Keratinocyte (primary cell): ENCODE results near the gene RIBC1. TPM values are rescaled to one million over a fixed set of nuclear protein-coding genes. Genes with fewer than 3 reads are reported as not detected.

Experiments used
- DNase-seq: peaks from one replicate; pipeline ENCODE4 v3.0.0-alpha.2; 2011; ENCODE audit warnings: low read depth, missing footprints, low spot score
- FAIRE-seq: peaks from 2 replicates; lab custom pipeline; 2011; peaks lifted over from hg19 to GRCh38; lab: Jason Lieb, UNC
- H2AFZ ChIP-seq: 2 replicates; pipeline ENCODE4 v1.6.0; 2012; ENCODE audit warnings: low read length, control low read depth, inconsistent platforms; ENCODE audit not compliant: control insufficient read depth
- H3K27ac ChIP-seq: 2 replicates; pipeline ENCODE4 v1.5.1; 2011; ENCODE audit warnings: low read length; ENCODE audit not compliant: control insufficient read depth, insufficient read depth
- H3K27me3 ChIP-seq: 3 replicates; pipeline ENCODE4 v1.6.0; 2011; ENCODE audit warnings: low read length; ENCODE audit not compliant: control insufficient read depth, insufficient read depth; ENCODE audit errors: extremely low read depth
- H3K36me3 ChIP-seq, 2 experiments: 2 replicates in 1 of 2; 3 replicates in 1 of 2; pipeline ENCODE4 v1.5.1; 2011; ENCODE audit warnings: low read length in 2 of 2, mild to moderate bottlenecking in 1 of 2; ENCODE audit not compliant: control insufficient read depth in 2 of 2, insufficient read depth in 2 of 2; ENCODE audit errors: extremely low read depth in 1 of 2
- H3K4me1 ChIP-seq: 3 replicates; pipeline ENCODE4 v1.5.1; 2011; ENCODE audit warnings: low read length; ENCODE audit not compliant: control insufficient read depth, insufficient read depth; ENCODE audit errors: extremely low read depth
- H3K4me2 ChIP-seq: 3 replicates; pipeline ENCODE4 v1.6.0; 2011; ENCODE audit warnings: low read depth, low read length; ENCODE audit not compliant: control insufficient read depth, insufficient read depth; ENCODE audit errors: extremely low read depth
- H3K4me3 ChIP-seq, 3 experiments: fragments of 200-600 bp in 1 of 3; sonication (generic) in 1 of 3; 2 replicates in 2 of 3; 3 replicates in 1 of 3; pipeline ENCODE4 v1.5.1; 2011 to 2016; ENCODE audit warnings: low read length in 3 of 3, mild to moderate bottlenecking in 3 of 3, control low read depth in 2 of 3, inconsistent platforms in 1 of 3, low read depth in 1 of 3, mixed read lengths in 1 of 3, mixed run types in 1 of 3, moderate library complexity in 1 of 3; ENCODE audit not compliant: control insufficient read depth in 2 of 3, insufficient read depth in 2 of 3; ENCODE audit errors: extremely low read depth in 1 of 3
- H3K79me2 ChIP-seq: 2 replicates; pipeline ENCODE4 v1.6.0; 2012; ENCODE audit warnings: low read length; ENCODE audit not compliant: control insufficient read depth, insufficient read depth
- H3K9ac ChIP-seq: 3 replicates; pipeline ENCODE4 v1.6.0; 2011; ENCODE audit warnings: low read length; ENCODE audit not compliant: control insufficient read depth, insufficient read depth; ENCODE audit errors: extremely low read depth
- H3K9me1 ChIP-seq: 3 replicates; pipeline ENCODE4 v1.6.0; 2011; ENCODE audit warnings: low read length; ENCODE audit not compliant: control insufficient read depth, insufficient read depth; ENCODE audit errors: extremely low read depth
- H3K9me3 ChIP-seq: 2 replicates; pipeline ENCODE4 v1.5.1; 2012; ENCODE audit warnings: low read depth, low read length; ENCODE audit not compliant: control insufficient read depth
- H4K20me1 ChIP-seq: 3 replicates; pipeline ENCODE4 v1.6.0; 2011; ENCODE audit warnings: low read length; ENCODE audit not compliant: control insufficient read depth, insufficient read depth; ENCODE audit errors: extremely low read depth
- EZH2 ChIP-seq: IDR thresholded peaks from one replicate; pipeline ENCODE4 v1.6.1; 2012; ENCODE audit warnings: inconsistent platforms, mild to moderate bottlenecking, low read length, moderate library complexity
- dilution Hi-C: fragments of 300-500 bp; cut with MboI; formaldehyde crosslinking; loops from one replicate; pipeline ENCODE4 v1.7.0; 2020; ENCODE audit warnings: low sequenced_read_pairs; ENCODE audit not compliant: extremely low pct_ligation_motif_present
- polyA plus RNA-seq, 5 experiments: library from polyadenylated mRNA; depleted of rRNA in 3 of 5; stranded (reverse) in 3 of 5; stranded (forward) in 1 of 5; unstranded in 1 of 5; fragments of >200 nt; gene quantifications; 1 replicate in 1 of 5; 2 replicates in 3 of 5; 3 replicates in 1 of 5; pipeline versions ENCODE4 v1.2.1 to v1.2.3, GENCODE V29; 2011 to 2012; ENCODE audit warnings: missing spikeins in 2 of 5, low read depth in 1 of 5, low replicate concordance in 1 of 5
- TF ChIP-seq, protein P1 (sequence below), 3 experiments: IDR thresholded peaks in 1 of 3; conservative IDR thresholded peaks in 1 of 3; optimal IDR thresholded peaks in 1 of 3; 2 replicates in 2 of 3; 3 replicates in 1 of 3; pipeline versions ENCODE3 to v1.5.1; 2011; ENCODE audit warnings: low read length in 3 of 3, mild to moderate bottlenecking in 3 of 3, moderate library complexity in 2 of 3, control low read depth in 1 of 3, inconsistent platforms in 1 of 3; ENCODE audit not compliant: insufficient read depth in 2 of 3; ENCODE audit errors: extremely low read depth in 1 of 3

The RIBC1 gene
- polyA plus RNA-seq, 1 donor (not counting 4 experiments of a cell fraction or from before 2014, with no cell fraction given) = 0.42 TPM

DNA sequence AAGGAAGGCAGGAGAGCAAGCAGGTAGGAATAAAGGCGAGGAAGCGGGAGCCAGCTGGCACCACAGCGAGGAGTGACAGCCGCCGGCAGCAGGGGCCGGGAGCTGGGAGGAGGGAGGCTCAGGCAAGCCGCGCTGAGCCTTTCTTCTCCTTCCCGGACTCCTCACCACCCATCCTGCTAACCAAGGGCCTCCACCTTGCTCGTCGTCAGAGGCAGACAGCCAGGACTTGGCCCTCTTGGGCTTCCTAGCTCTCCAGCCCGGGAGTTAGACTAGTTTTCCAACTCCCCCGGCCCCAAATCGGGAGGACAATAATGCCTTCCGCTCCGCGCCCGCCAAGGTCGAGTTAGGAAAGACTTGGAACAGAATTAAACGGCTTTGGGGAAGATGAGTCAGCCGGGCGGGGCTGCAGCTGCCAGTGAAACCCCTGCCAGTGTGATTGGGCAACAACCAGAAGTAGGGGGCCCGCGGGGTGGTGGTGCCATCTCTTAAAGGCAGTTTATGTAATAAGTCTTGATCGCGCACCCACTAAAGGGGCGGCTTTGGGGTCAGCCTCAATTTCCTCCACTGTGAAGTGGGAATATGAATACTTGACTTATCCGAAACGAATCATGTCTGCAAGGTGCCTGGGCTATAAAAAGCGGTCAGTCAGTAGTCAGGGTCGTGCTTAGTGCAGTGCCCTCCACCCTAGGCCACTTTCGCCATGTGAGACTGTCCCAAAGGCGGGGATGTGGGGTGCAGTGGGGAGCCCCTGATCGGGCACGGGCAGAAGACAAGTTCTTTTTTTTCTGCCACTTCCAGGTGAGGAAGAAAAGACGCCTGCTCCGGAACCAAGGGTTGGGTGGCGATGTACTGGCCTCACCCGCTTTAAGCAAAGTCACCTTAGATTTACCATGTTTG, 18.2 kb downstream of the RIBC1 start:
- DNase-seq (no peak), FAIRE-seq (no peak)
- Histone ChIP-seq H4K20me1 (no peaks in the 10 kb centered on the region), H3K4me1 (peaks cover 11% of the 10 kb centered on the region), H3K9ac (peak overlapping the region; percentile 69), H3K4me2 (peak overlapping the region; percentile 84), H2AFZ (peak overlapping the region; percentile 74), H3K9me1 (no peaks in the 10 kb centered on the region), H3K27ac (peak overlapping the region; percentile 74), H3K27me3 (no peaks in the 10 kb centered on the region), H3K79me2 (no peaks in the 10 kb centered on the region), H3K4me3 (peak overlapping the region; percentile 42 to 72 (median 53)), H3K36me3 (no peaks in the 10 kb centered on the region), H3K9me3 (no peaks in the 10 kb centered on the region)
- TF ChIP-seq, protein P1, sequence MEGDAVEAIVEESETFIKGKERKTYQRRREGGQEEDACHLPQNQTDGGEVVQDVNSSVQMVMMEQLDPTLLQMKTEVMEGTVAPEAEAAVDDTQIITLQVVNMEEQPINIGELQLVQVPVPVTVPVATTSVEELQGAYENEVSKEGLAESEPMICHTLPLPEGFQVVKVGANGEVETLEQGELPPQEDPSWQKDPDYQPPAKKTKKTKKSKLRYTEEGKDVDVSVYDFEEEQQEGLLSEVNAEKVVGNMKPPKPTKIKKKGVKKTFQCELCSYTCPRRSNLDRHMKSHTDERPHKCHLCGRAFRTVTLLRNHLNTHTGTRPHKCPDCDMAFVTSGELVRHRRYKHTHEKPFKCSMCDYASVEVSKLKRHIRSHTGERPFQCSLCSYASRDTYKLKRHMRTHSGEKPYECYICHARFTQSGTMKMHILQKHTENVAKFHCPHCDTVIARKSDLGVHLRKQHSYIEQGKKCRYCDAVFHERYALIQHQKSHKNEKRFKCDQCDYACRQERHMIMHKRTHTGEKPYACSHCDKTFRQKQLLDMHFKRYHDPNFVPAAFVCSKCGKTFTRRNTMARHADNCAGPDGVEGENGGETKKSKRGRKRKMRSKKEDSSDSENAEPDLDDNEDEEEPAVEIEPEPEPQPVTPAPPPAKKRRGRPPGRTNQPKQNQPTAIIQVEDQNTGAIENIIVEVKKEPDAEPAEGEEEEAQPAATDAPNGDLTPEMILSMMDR (optimal IDR thresholded peaks at IDR 0.05 in 1 of 3, IDR thresholded peaks at IDR 0.05 in 1 of 3, conservative IDR thresholded peaks at IDR 0.05 in 1 of 3; ENCODE audit: extremely low read depth in 1 of 3, insufficient read depth in 2 of 3, low read length in 3 of 3) = no peak
- dilution Hi-C loops = no loop called here

DNA sequence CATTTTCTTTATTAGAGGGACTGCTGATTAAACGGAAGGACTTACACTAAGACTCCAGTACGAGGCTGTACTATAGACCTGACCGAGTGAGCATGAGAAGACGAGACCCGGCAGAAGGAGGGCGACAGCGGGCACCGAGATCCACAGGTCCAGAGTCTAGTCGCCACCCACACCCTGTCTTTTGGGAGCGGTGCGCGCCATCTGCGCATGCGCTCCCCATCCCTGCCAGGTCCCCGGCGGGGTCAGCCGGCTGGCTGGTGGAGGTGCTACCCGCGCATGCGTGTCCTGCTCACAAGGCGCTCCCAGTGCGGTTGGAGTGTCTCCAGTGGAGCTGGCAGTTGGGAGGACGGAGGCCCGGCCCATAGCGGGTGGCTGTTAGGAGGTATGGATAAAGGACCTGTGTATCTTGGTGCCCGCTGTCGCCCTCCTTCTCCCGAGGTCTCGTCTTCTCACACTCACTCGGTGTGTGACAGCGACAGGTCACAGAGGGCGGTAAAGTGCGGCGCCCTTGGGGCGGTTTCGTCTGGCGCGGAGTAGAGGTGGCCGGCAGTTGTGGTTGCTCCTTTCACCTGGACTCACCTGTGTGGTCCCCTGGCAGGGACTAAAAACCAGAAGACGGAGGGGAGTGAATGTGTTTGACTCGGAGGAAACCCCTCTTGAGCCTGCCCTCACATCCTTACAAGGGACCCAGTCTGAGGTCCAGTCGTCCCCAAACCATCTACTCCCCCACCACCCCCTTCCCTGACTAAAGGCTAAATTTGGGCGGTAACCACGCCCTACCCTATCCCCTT, 19.1 kb downstream of the RIBC1 start:
- dilution Hi-C loops = no loop called here
- no peak for FAIRE-seq
- Histone ChIP-seq H3K4me2 (peak overlapping the region; percentile 84), H3K36me3 (no peaks in the 10 kb centered on the region), H3K27me3 (no peaks in the 10 kb centered on the region), H3K9me1 (no peaks in the 10 kb centered on the region), H2AFZ (peak overlapping the region; percentile 63), H3K9me3 (no peaks in the 10 kb centered on the region), H3K79me2 (no peaks in the 10 kb centered on the region), H3K27ac (peak overlapping the region; percentile 74), H3K4me3 (peak overlapping the region; percentile 42 to 72 (median 53)), H3K9ac (peak overlapping the region; percentile 56), H3K4me1 (peaks cover 11% of the 10 kb centered on the region), H4K20me1 (no peaks in the 10 kb centered on the region)
- peak; percentile 64 for DNase-seq
- TF ChIP-seq EZH2 = no peak
- TF ChIP-seq, protein P1 (optimal IDR thresholded peaks at IDR 0.05 in 1 of 3, IDR thresholded peaks at IDR 0.05 in 1 of 3, conservative IDR thresholded peaks at IDR 0.05 in 1 of 3; ENCODE audit: extremely low read depth in 1 of 3, insufficient read depth in 2 of 3, low read length in 3 of 3) = peak in 1 of 3 experiments; percentile 7
